ENCODE measurements around the gene MED9. TPM values are rescaled to one million over a fixed set of nuclear protein-coding genes. Genes with fewer than 3 reads are reported as not detected.

Gene MED9
- polyA plus RNA-seq, 1 donor: 17.3 TPM

- DNase-seq: no peak
These were observed 40.3 kb downstream of the MED9 start for GRCh38 chr17:17516941-17517720.

GRCh38 chr17:17518014-17518413 is 41.2 kb downstream of the MED9 start:
- DNase-seq: no peak

GRCh38 chr17:17518951-17519350 is 42.2 kb downstream of the MED9 start:
- DNase-seq: no peak

- no peak for DNase-seq
These were observed 43.1 kb downstream of the MED9 start for GRCh38 chr17:17519886-17520285.

- no peak for DNase-seq
These were observed 43.9 kb downstream of the MED9 start for GRCh38 chr17:17520599-17521232.

- DNase-seq: no peak
These were observed 46.4 kb downstream of the MED9 start for GRCh38 chr17:17523001-17523730.

- no peak for DNase-seq
These were observed 47.1 kb downstream of the MED9 start for GRCh38 chr17:17523731-17524490.

- no peak for DNase-seq
These were observed 48.5 kb downstream of the MED9 start for GRCh38 chr17:17525311-17525710.

GRCh38 chr17:17525956-17526355 is 49.2 kb downstream of the MED9 start:
- DNase-seq: no peak

- DNase-seq: no peak
These were observed 49.6 kb downstream of the MED9 start for GRCh38 chr17:17526369-17526768.

- no peak for DNase-seq
These were observed 50.7 kb downstream of the MED9 start for GRCh38 chr17:17527534-17527933.

GRCh38 chr17:17527956-17528500 is 51.2 kb downstream of the MED9 start:
- DNase-seq: no peak

GRCh38 chr17:17528696-17529652 is 52.2 kb downstream of the MED9 start:
- DNase-seq: no peak

- DNase-seq: no peak
These were observed 54.4 kb downstream of the MED9 start for GRCh38 chr17:17531156-17531555.

- DNase-seq: no peak
These were observed 56.2 kb downstream of the MED9 start for GRCh38 chr17:17532991-17533390.

GRCh38 chr17:17533901-17534441 is 57.2 kb downstream of the MED9 start:
- DNase-seq: no peak

- no peak for DNase-seq
These were observed 59.2 kb downstream of the MED9 start for GRCh38 chr17:17535957-17536356.

GRCh38 chr17:17536702-17537101 is 59.9 kb downstream of the MED9 start:
- DNase-seq: no peak

- DNase-seq: no peak
These were observed 60.7 kb downstream of the MED9 start for GRCh38 chr17:17537311-17538099.
